Activated naive CD4-positive, alpha-beta T cell (primary cell): Measurements from ENCODE around the gene EFNA5.
"Not testable (repeated sequence)": the region's sequence is repeated elsewhere in the genome, so short reads cannot be mapped to it uniquely, and the experiment has no call there.

Experiments used
- DNase-seq, 4 experiments: peaks; one replicate each; lab custom pipeline; 2025; lab: John Stamatoyannopoulos, UW

The EFNA5 gene

GRCh38 chr5:107518616-107519015 lies 152.1 kb downstream of the EFNA5 start:
- no peak for DNase-seq

- DNase-seq, result no peak
Observed at GRCh38 chr5:107518190-107518589, 152.5 kb downstream of the EFNA5 start.

- DNase-seq, result no peak
Observed at GRCh38 chr5:107517185-107518033, 153.3 kb downstream of the EFNA5 start.

- no peak for DNase-seq
Observed at GRCh38 chr5:107516452-107517184, 154.1 kb downstream of the EFNA5 start.

- no peak for DNase-seq
Observed at GRCh38 chr5:107515521-107516080, 155.1 kb downstream of the EFNA5 start.

GRCh38 chr5:107514305-107514704 lies 156.4 kb downstream of the EFNA5 start:
- DNase-seq, result no peak

GRCh38 chr5:107513337-107514085 lies 157.2 kb downstream of the EFNA5 start:
- no peak for DNase-seq

GRCh38 chr5:107512029-107512428 lies 158.7 kb downstream of the EFNA5 start:
- no peak for DNase-seq

- no peak for DNase-seq
Observed at GRCh38 chr5:107510125-107510524, 160.6 kb downstream of the EFNA5 start.

- no peak for DNase-seq
Observed at GRCh38 chr5:107508097-107508496, 162.6 kb downstream of the EFNA5 start.

GRCh38 chr5:107505763-107506534 lies 164.8 kb downstream of the EFNA5 start:
- no peak for DNase-seq

GRCh38 chr5:107504424-107504823 lies 166.3 kb downstream of the EFNA5 start:
- DNase-seq, result no peak

GRCh38 chr5:107502676-107503060 lies 168.1 kb downstream of the EFNA5 start:
- no peak for DNase-seq

- DNase-seq, result no peak
Observed at GRCh38 chr5:107501965-107502675, 168.6 kb downstream of the EFNA5 start.

- DNase-seq, result no peak
Observed at GRCh38 chr5:107500840-107501239, 169.9 kb downstream of the EFNA5 start.

- DNase-seq, result no peak
Observed at GRCh38 chr5:107500347-107500746, 170.4 kb downstream of the EFNA5 start.

GRCh38 chr5:107499776-107500175 lies 171.0 kb downstream of the EFNA5 start:
- DNase-seq, result no peak

- no peak for DNase-seq
Observed at GRCh38 chr5:107499237-107499636, 171.5 kb downstream of the EFNA5 start.

- DNase-seq, result no peak
Observed at GRCh38 chr5:107496466-107496865, 174.3 kb downstream of the EFNA5 start.

GRCh38 chr5:107494129-107494528 lies 176.6 kb downstream of the EFNA5 start:
- DNase-seq, result not testable (repeated sequence)

- no peak for DNase-seq
Observed at GRCh38 chr5:107487056-107487542, 183.6 kb downstream of the EFNA5 start.
